ENCODE results near the gene MIS18BP1. TPM values are rescaled to one million over a fixed set of nuclear protein-coding genes. Genes with fewer than 3 reads are reported as not detected.

Gene MIS18BP1
- total RNA-seq, 4 donors from 2014 or later, result 18.0 to 55.1 (median 29.2) TPM

DNA sequence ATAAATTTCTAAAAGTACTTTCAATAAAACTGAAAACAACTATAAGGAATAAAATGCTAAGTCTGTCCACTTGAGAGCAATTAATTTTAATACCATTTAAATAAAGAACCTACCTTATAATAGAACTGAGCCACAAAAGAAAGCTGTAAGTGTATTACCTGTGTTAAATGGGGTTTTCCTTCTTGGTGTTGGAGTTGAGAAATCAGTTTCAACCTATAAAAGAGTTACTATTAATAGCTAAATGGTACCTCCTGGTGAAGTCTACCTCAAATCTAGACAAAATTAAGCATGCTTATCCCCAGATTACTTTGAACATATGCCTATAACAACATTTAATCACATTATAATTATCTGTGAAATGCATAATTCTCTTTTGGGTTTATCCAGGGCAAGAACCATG is 48.8 kb downstream of the MIS18BP1 start:
- Histone ChIP-seq H3K4me1 (no peaks in the 10 kb centered on the region), H3K27me3 (no peaks in the 10 kb centered on the region), H3K36me3 (peaks cover 0 to 56% (median 0%) of the 10 kb centered on the region in 3 donors), H3K27ac (no peak overlapping the region), H3K4me3 (no peak overlapping the region), H3K9me3 (no peaks in the 10 kb centered on the region)
- no peak for DNase-seq (ENCODE audit: low spot score in 2 of 2)
- TF ChIP-seq EP300 (IDR thresholded peaks at IDR 0.05) (no peak), POLR2A (IDR thresholded peaks at IDR 0.05) (no peak), CTCF (IDR thresholded peaks at IDR 0.05) (no peak)

DNA sequence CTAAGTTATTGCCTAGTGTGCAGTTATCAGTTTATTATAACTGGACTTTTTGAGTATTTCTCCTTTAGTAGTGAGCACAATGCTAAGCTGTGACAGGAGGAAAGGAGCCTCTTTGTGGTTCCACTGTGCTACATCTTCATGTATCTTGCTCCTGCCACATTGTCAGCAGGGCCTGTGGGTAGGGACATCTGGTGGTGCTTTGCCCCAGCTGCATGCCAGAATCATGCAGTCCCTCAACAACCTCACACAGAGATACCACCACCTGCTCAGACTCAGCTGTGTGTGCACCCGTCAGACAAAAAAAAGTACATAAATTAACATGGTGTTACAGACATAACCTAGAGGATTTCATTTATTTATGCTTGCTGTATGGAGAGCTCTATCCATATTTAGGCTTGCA is 51.1 kb downstream of the MIS18BP1 start:
- no peak for TF ChIP-seq CTCF (IDR thresholded peaks at IDR 0.05)
- TF ChIP-seq EP300 (IDR thresholded peaks at IDR 0.05), result no peak
- TF ChIP-seq POLR2A (IDR thresholded peaks at IDR 0.05), result no peak
- Histone ChIP-seq H3K4me1 (no peaks in the 10 kb centered on the region), H3K9me3 (no peaks in the 10 kb centered on the region), H3K27ac (no peak overlapping the region), H3K4me3 (no peak overlapping the region), H3K36me3 (peaks cover 0 to 34% (median 0%) of the 10 kb centered on the region in 3 donors), H3K27me3 (no peaks in the 10 kb centered on the region)
- 58 to 75% methylated on average over 1 of the region's 1 CpG for WGBS, 2 donors
- no peak for DNase-seq (ENCODE audit: low spot score in 2 of 2)

- no peak for DNase-seq (ENCODE audit: low spot score in 2 of 2)
- no peaks in the 10 kb centered on the region for H3K27me3 ChIP-seq
- no peak overlapping the region for H3K4me3 ChIP-seq
- no peak overlapping the region for H3K27ac ChIP-seq
- 91 to 95% methylated on average over 1 of the region's 1 CpG for WGBS, 2 donors
- H3K9me3 ChIP-seq, result no peaks in the 10 kb centered on the region
- TF ChIP-seq EP300 (IDR thresholded peaks at IDR 0.05) (no peak), POLR2A (IDR thresholded peaks at IDR 0.05) (no peak), CTCF (IDR thresholded peaks at IDR 0.05) (no peak)
- H3K36me3 ChIP-seq, result peaks cover 0 to 23% (median 0%) of the 10 kb centered on the region in 3 donors
- no peaks in the 10 kb centered on the region for H3K4me1 ChIP-seq
Observed at GRCh38 chr14:45199230-45199629, 53.8 kb downstream of the MIS18BP1 start.

- no peak overlapping the region for H3K4me3 ChIP-seq
- no peak overlapping the region for H3K27ac ChIP-seq
- TF ChIP-seq POLR2A (IDR thresholded peaks at IDR 0.05) (no peak), EP300 (IDR thresholded peaks at IDR 0.05) (no peak), CTCF (IDR thresholded peaks at IDR 0.05) (no peak)
- no peaks in the 10 kb centered on the region for H3K27me3 ChIP-seq
- H3K9me3 ChIP-seq, result no peaks in the 10 kb centered on the region
- peaks cover 0 to 23% (median 0%) of the 10 kb centered on the region in 3 donors for H3K36me3 ChIP-seq
- 61 to 70% methylated on average over 3 of the region's 3 CpGs for WGBS, 2 donors
- DNase-seq (ENCODE audit: low spot score in 2 of 2), result no peak
- H3K4me1 ChIP-seq, result no peaks in the 10 kb centered on the region
Observed at GRCh38 chr14:45198551-45198950, 54.5 kb downstream of the MIS18BP1 start.

DNA sequence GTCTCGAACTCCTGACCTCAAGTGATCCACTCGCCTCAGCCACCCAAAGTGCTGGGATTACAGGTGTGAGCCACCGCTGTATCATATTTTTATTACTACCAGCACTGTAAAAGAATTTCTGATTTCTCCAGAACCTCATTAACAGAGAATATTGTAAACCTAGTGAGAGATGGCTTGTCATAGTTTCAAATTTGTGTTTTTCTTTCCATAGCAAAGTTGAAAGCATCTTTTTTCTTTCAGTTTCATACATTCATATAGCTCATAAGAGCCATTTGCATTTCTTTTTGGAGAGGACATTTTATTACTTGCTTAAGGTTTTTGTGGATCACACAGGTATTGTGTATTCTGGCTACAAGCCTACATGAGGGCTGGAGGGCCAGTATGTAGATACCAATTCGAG is 58.0 kb downstream of the MIS18BP1 start:
- DNase-seq (ENCODE audit: low spot score in 2 of 2), result no peak
- WGBS, 2 donors, result 84 to 91% methylated on average over 4 of the region's 4 CpGs
- H3K36me3 ChIP-seq, result no peaks in the 10 kb centered on the region
- no peak overlapping the region for H3K4me3 ChIP-seq
- H3K9me3 ChIP-seq, result no peaks in the 10 kb centered on the region
- H3K4me1 ChIP-seq, result no peaks in the 10 kb centered on the region
- no peaks in the 10 kb centered on the region for H3K27me3 ChIP-seq
- H3K27ac ChIP-seq, result no peak overlapping the region
- TF ChIP-seq POLR2A (IDR thresholded peaks at IDR 0.05) (no peak), EP300 (IDR thresholded peaks at IDR 0.05) (no peak), CTCF (IDR thresholded peaks at IDR 0.05) (no peak)

Measured in tibial nerve (tissue), 4 donors.